Measurements from ENCODE around the gene FAM47E. TPM values are rescaled to one million over a fixed set of nuclear protein-coding genes. Genes with fewer than 3 reads are reported as not detected.

The FAM47E gene
- total and polyA plus RNA-seq, 4 donors: 0.85 to 2.5 (median 1.7) TPM

- Histone ChIP-seq H3K36me3 (ENCODE audit: control insufficient read depth in 4 of 4, insufficient read depth in 3 of 4, low read depth in 1 of 4, low read length in 3 of 4) (peaks cover 0 to 10% (median 0%) of the 10 kb centered on the region in 4 donors), H3K27me3 (ENCODE audit: control insufficient read depth in 4 of 4, insufficient read depth in 4 of 4, low read length in 3 of 4) (no peaks in the 10 kb centered on the region), H3K27ac (ENCODE audit: low read depth in 1 of 2, low read length in 2 of 2) (peak overlapping the region; percentile 84 to 95), H3K9ac (ENCODE audit: low read depth in 1 of 2, low read length in 2 of 2) (peak overlapping the region; percentile 63 to 95), H3K4me3 (ENCODE audit: low read depth in 1 of 3, low read length in 3 of 3) (peak overlapping the region; percentile 77 to 86 (median 85)), H3K9me3 (ENCODE audit: control insufficient read depth in 4 of 4, low read length in 3 of 4) (no peaks in the 10 kb centered on the region), H3K4me1 (ENCODE audit: control insufficient read depth in 4 of 4, insufficient read depth in 4 of 4, low read length in 3 of 4) (peaks cover 2 to 40% (median 30%) of the 10 kb centered on the region in 4 donors)
- DNase-seq (ENCODE audit: low spot score): peak; percentile 50
- 3% methylated on average over 37 of the region's 37 CpGs for WGBS
- TF ChIP-seq GABPA (IDR thresholded peaks at IDR 0.05 in 1 of 2, conservative IDR thresholded peaks at IDR 0.05 in 1 of 2) (no peak), RXRA (IDR thresholded peaks at IDR 0.05) (peak; percentile 7 to 13), NR2F2 (IDR thresholded peaks at IDR 0.05) (no peak), HNF4A (conservative IDR thresholded peaks at IDR 0.05) (peak; percentile 33 to 41), TAF1 (conservative IDR thresholded peaks at IDR 0.05) (peak; percentile 62), REST (IDR thresholded peaks at IDR 0.05) (peak; percentile 92), YY1 (IDR thresholded peaks at IDR 0.05) (no peak)
Observed at GRCh38 chr4:76306882-76307659, 55.5 kb downstream of the FAM47E start.

DNA sequence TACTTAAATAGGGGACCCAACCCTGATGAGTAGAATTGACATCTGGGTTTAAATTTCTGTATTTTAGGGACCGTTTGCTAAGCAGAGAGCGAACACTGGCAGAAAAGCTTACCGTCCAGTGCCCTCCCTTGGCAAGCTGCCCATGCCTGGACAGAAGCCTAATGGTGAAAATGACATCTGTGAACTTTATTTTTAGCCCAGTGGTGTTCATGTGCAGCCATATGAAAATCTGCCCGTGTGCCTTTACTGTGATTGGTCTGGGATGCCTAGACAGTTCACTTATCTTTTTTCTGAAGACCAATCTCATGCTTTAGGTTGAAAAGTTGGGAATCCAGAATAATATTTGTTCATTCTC is 56.1 kb downstream of the FAM47E start:
- H3K9ac ChIP-seq (ENCODE audit: low read depth in 1 of 2, low read length in 2 of 2): peak overlapping the region; percentile 63 to 95
- DNase-seq (ENCODE audit: low spot score): no peak
- H3K4me3 ChIP-seq (ENCODE audit: low read depth in 1 of 3, low read length in 3 of 3): peak overlapping the region; percentile 77 to 86 (median 85)

More for the DNA sequence above, 56.1 kb downstream of the FAM47E start:
- no peaks in the 10 kb centered on the region for H3K9me3 ChIP-seq (ENCODE audit: control insufficient read depth in 4 of 4, low read length in 3 of 4)
- H3K27ac ChIP-seq (ENCODE audit: low read depth in 1 of 2, low read length in 2 of 2): peak overlapping the region; percentile 84 to 95
- peaks cover 0 to 10% (median 0%) of the 10 kb centered on the region in 4 donors for H3K36me3 ChIP-seq (ENCODE audit: control insufficient read depth in 4 of 4, insufficient read depth in 3 of 4, low read depth in 1 of 4, low read length in 3 of 4)
- no peaks in the 10 kb centered on the region for H3K27me3 ChIP-seq (ENCODE audit: control insufficient read depth in 4 of 4, insufficient read depth in 4 of 4, low read length in 3 of 4)
- TF ChIP-seq JUND (IDR thresholded peaks at IDR 0.05) (no peak), MAX (IDR thresholded peaks at IDR 0.05) (peak; percentile 11), RAD21 (IDR thresholded peaks at IDR 0.05) (peak; percentile 17 to 28), RXRA (IDR thresholded peaks at IDR 0.05) (peak in 1 of 2 donors; percentile 5), REST (IDR thresholded peaks at IDR 0.05) (peak; percentile 56), TAF1 (conservative IDR thresholded peaks at IDR 0.05) (no peak), HNF4A (conservative IDR thresholded peaks at IDR 0.05) (peak in 1 of 2 donors; percentile 13), YY1 (IDR thresholded peaks at IDR 0.05) (peak; percentile 74), FOXA2 (IDR thresholded peaks at IDR 0.05) (no peak)
- H3K4me1 ChIP-seq (ENCODE audit: control insufficient read depth in 4 of 4, insufficient read depth in 4 of 4, low read length in 3 of 4): peaks cover 2 to 36% (median 29%) of the 10 kb centered on the region in 4 donors
- WGBS: 26% methylated on average over 4 of the region's 4 CpGs

Measured in liver (tissue), 9 donors.